Measurements from ENCODE around the gene IL25.

- TF ChIP-seq CTCF (IDR thresholded peaks at IDR 0.05): no peak
- TF ChIP-seq REST (IDR thresholded peaks at IDR 0.05; ENCODE audit: insufficient read depth in 1 of 2, low read depth in 2 of 2, low read length in 1 of 2): no peak
- no peak for TF ChIP-seq POLR2AphosphoS5 (IDR thresholded peaks at IDR 0.05; ENCODE audit: low read depth, low read length)
- no peak for TF ChIP-seq TCF7L2 (IDR thresholded peaks at IDR 0.05; ENCODE audit: low read depth, low read length)
Measured at GRCh38 chr14:23347406-23348296, 25.0 kb upstream of the IL25 start.
